Cerebellar cortex (tissue), 1 donor: Measurements from ENCODE around the gene CCT8L2.
"Not testable (repeated sequence)": the region's sequence is repeated elsewhere in the genome, so short reads cannot be mapped to it uniquely, and the experiment has no call there.

Source experiments
- DNase-seq: peaks from one replicate; pipeline ENCODE4 v3.0.0-alpha.2; 2015; ENCODE audit warnings: low spot score

CCT8L2 gene

GRCh38 chr22:16595251-16595650, 2.6 kb upstream of the CCT8L2 start:
- DNase-seq = not testable (repeated sequence)

DNA sequence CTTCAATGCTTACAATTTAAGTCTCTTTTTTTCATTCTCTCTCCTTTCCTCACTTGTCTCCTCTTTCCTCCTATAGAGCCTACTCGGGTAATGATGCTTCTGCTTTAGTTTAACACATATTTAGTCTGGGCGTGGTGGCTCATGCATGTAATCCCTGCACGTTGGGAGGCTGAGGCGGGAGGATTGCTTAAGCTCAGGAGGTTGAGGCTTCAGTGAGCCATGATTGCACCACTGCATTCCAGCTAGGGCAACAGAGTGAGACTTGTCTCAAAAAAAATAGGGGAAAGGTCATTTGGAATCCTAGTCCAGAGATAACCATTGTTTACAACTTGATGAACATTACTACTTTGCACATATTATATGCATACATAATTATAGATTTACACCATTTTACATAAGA, 1.4 kb upstream of the CCT8L2 start:
- no peak for DNase-seq

DNA sequence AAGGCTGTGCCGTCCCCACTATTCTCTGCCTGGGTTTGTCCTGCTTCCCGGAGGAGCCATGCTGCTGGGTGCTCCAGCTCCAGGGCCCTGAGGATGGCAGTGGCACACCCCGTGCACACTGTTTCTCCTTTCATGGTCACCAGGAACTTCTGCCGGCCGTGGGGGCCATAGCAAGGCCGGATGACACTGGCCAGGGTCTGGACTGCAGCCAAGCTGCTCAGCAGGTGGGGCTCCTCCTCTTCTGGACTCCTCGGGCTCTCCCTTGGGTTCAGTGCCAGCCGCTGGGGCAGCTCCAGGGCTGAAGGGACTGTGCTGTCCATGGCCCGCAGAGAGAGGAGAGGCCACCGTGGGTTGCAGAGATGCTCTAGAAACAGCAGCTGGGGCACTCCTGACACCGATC, 379 bp downstream of the CCT8L2 start:
- not testable (repeated sequence) for DNase-seq

GRCh38 chr22:16591136-16591535, 1.5 kb downstream of the CCT8L2 start:
- DNase-seq = not testable (repeated sequence)

DNA sequence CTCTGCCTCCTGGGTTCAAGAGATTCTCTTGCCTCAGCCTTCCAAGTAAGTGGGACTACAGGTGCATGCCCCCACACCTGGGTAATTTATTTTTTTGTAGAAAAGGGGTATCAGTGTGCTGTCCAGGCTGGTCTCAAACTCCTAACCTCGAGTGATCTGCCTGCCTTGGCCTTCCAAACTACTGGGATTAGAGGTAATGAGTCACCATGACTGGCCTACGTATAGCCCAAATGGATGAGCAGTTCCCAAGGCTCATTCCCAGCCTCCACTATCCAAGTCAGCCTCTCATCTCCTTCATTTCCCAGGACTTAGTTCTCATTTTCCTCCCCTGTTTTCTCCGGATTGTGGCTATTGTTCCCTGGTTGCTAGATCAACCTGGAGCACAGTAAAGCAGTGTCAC, 5.6 kb downstream of the CCT8L2 start:
- no peak for DNase-seq

DNA sequence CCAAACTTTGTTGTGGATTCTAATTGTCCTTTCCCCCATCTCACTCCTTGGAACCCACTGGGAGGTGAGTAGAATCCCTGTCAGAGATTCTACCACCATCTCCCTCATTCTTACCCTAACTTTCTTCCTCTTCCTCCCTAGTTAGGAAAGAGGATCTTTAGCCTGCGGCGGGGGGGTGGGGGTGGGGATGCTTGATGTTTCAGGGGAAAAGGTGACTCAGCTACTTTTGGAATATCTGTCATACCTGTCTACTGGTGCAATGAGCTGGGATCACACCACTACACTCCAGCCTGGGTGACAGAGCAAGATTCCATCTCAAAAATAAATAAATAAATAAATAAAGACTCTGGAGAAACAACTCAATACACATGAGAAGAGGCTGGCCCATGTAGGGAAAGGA, 6.4 kb downstream of the CCT8L2 start:
- no peak for DNase-seq

DNA sequence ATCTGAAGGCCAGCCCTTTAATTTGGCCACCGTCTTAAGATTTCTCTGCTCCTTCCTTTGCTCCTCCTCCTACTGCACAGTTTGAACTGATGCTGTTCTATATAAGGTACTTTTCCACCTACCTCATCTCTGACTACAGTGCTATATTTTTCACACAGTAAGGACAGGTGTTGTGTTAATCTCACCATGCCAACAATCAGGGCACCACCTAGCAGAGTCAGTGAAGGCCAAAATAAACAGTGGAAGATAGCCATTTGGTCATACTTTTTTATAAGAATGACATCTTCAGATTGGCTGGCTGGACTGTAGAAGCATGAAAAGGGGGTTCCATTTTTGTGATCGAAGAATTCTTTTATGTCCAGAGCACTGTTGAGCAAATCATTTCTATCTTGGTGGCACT, 11.7 kb downstream of the CCT8L2 start:
- DNase-seq = not testable (repeated sequence)

DNA sequence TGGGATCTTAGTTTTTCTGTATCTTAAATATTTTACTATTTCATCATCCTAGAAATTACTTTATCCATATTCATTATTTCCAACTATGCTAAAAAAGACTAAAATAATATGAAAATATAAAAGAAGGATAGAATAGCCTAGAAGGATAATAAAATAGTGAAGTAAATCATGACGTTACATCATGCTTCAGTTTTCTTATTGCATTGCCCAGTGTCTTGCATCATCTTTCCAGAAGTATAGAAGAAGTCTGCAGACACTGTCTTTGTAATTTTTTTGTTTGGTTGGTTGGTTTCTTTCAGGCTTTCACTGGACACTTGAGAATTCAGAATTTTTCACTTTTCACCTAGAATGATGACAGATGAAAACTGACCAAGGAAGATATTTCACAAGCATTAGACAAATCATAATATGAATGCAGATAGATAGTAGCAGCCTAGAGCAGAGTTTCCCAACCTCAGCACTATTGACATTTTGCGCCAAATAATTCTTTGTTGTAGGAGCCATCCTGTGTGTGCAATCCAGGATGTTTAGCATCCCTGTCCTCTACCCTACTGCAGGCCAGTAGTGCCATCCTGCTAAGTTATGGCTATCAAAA, 23.3 kb downstream of the CCT8L2 start:
- not testable (repeated sequence) for DNase-seq

- DNase-seq = no peak
These were observed 24.2 kb downstream of the CCT8L2 start for GRCh38 chr22:16568425-16568758.

DNA sequence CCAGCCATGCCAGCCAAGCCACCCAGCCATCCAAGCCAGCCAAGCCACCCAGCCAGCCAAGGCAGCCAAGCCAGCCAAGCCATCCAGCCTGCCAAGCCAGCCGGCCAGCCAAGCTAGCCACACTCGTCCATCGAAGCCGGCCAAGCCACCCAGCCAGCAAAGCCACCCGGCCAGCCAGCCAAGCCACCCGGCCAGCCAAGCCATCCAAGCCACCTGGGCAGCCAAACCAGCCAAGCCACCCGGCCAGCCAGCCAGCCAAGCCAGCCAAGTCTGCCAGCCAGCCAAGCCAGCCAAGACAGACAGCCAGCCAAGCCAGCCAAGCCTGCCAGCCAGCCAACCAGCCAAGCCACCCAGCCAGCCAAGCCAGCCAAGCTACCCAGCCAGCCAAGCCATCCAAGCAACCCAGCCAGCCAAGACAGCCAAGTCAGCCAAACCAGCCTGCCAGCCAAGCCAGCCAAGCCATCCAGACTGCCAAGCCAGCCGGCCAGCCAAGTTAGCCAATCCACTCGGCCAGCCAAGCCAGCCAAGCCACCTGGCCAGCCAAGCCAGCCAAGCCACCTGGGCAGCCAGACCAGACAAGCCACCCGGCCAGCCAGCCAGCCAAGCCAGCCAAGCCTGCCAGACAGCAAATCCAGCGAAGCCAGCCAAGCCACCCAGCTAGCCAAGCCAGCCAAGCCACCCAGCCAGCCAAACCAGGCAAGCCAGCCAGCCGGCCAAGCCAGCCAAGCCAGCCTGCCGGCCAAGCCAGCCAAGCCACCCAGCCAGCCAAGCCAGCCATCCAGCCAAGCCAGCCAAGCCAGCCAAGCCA, 24.8 kb downstream of the CCT8L2 start:
- not testable (repeated sequence) for DNase-seq

- DNase-seq = not testable (repeated sequence)
These were observed 26.0 kb downstream of the CCT8L2 start for GRCh38 chr22:16566421-16567151.

DNA sequence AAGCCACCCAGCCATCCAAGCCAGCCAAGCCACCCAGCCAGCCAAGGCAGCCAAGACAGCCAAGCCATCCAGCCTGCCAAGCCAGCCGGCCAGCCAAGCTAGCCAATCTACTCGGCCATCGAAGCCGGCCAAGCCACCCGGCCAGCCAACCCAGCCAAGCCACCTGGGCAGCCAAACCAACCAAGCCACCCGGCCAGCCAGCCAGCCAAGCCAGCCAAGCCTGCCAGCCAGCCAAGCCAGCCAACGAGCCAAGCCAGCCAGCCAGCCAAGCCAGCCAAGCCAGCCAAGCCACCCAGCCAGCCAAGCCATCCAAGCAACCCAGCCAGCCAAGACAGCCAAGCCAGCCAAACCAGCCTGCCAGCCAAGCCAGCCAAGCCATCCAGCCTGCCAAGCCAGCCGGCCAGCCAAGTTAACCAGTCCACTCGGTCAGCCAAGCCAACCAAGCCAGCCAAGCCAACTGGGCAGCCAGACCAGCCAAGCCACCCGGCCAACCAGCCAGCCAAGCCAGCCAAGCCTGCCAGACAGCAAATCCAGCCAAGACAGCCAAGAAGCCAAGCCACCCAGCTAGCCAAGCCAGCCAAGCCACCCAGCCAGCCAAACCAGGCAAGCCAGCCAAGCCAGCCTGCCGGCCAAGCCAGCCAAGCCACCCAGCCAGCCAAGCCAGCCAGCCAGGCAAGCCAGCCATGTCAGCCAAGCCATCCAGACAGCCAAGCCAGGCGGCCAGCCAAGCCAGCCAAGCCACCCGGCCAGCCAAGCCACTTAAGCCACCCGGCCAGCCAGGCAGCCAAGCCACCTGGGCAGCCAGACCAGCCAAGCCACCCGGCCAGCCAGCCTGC, 26.8 kb downstream of the CCT8L2 start:
- not testable (repeated sequence) for DNase-seq

DNA sequence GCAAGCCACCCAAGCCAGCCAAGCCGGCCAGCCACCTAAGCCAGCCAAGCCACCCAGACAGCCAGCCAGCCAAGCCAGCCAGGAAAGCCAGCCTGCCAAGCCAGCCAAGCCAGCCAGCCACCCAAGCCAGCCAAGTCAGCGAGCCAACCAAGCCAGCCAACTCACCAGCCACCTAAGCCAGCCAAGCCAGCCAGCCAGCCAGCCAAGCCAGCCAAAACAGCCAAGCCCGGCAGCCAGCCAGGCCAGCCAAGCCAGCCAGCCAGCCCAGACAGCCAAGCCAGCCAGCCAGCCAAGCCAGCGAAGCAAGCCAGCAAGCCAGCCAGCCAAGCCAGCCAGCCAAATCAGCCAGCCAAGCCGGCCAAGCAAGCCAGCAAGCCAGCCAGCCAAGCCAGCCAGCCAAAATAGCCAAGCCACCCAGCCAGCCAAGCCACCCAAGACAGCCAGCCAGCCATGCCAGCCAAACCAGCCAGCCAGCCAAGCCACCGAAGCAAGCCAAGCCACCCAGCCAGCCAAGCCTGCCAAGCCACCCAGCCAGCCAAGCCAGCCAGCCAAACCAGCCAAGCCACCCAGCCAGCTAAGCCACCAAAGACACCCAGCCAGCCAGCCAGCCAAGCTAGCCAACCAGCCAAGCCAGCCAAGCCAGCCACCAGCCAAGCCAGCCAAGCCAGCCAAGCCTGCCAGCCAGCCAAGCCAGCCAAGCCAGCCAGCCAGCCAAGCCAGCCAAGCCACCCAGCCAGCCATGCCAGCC, 27.6 kb downstream of the CCT8L2 start:
- not testable (repeated sequence) for DNase-seq

- DNase-seq = no peak
These were observed 28.8 kb downstream of the CCT8L2 start for GRCh38 chr22:16563555-16564520.

GRCh38 chr22:16562711-16563554, 29.7 kb downstream of the CCT8L2 start:
- no peak for DNase-seq

DNA sequence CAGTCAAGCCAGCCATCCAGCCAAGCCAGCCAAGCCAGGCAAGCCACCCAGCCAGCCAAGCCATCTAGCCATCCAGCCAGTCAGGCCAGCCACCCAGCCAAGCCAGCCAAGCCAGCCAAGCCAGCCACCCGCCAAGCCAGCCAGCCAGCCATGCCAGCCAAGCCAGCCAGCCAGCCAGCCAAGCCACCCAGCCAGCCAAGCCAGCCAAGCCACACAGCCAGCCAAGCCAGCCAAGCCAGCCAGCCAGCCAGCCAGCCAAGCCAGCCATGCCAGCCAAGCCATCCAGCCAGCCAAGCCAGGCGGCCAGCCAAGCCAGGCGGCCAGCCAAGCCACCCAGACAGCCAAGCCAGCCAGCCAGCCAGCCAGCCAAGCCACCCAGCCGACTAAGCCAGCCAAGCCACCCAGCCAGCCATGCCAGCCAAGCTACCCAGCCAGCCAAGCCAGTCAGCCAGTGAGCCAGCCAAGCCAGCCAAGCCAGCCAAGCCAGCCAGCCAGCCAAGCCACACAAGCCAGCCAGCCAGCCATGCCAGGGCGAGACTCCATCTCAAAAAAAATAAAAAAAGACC, 31.4 kb downstream of the CCT8L2 start:
- not testable (repeated sequence) for DNase-seq

DNA sequence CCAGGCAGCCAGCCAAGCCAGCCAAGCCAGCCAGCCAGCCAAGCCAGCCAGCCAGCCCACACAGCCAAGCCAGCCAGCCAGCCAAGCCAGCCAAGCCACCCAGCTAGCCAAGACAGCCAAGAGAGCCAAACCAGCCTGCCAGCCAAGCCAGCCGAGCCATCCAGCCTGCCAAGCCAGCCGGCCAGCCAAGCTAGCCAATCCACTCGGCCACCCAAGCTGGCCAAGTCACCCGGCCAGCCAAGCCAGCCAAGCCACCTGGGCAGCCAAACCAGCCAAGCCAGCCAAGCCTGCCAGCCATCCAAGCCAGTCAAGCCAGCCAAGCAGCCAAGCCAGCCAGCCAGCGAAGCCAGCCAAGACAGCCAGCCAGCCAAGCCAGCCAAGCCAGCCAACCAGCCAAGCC, 32.0 kb downstream of the CCT8L2 start:
- DNase-seq = not testable (repeated sequence)

GRCh38 chr22:16559996-16560395, 32.6 kb downstream of the CCT8L2 start:
- DNase-seq = not testable (repeated sequence)
